IPS-NIHi7 (cell line): ENCODE results near the gene RAB29.

Experiments used
- DNase-seq: peaks from one replicate; pipeline ENCODE4 v3.0.0; 2012; ENCODE audit warnings: mixed read lengths; ENCODE audit errors: extremely low spot score

Gene RAB29

DNA sequence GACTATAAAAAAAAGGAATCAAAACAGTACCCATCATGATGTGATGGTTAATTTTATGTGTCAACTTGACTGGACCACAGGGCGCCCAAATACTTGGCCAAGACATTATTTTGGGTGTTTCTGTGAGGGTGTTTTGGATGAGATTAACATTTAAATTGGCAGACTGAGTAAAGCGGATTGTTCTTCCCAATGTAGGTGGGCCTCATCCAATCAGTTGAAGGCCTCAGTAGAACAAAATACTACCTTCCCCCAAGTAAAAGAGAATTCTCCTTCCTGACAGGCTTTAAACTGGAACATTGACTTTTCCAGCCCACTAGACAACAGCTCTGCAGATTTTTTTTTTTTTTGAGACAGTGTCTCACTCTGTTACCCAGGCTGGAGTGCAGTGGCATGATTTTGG, 10.7 kb downstream of the RAB29 start:
- DNase-seq = no peak

DNA sequence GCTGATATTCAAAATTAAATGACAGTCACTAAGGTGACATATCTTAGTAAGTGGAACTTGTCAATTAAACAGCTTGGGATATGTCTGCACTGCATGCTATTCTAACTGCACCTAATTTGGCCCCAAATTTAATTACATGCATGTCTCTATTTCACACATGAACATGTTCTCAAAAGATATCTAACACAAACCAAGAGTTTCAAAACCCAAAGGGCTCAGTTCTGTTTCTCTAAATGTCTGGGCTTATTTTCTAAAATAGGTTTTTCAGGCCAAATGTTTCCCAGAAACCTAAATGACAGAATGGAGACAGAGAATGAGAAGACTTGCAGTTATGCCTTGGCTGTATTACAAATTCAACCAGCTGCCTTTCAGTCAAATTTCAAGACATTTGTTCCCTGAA, 11.3 kb downstream of the RAB29 start:
- no peak for DNase-seq

DNA sequence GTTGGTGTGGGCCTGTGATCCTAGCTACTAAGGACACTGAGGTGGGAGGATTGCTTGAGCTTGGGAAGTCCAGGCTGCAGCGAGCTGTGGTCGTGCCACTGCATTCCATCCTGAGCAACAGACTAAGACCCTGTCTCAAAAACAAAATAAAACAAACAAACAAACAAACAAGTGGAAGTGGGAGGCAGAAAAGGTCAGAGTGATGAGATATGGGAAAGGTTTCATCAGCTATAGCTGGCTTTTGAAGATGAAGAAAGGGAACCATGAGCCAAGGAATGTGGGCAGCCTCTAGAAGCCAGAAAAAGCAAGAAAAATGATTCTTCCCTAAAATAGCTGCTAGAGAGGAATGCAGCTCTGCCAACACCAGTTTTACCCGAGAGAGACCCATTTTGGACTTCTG, 14.7 kb downstream of the RAB29 start:
- no peak for DNase-seq

- DNase-seq = no peak
Observed at GRCh38 chr1:205756552-205756951, 18.7 kb downstream of the RAB29 start.

GRCh38 chr1:205754857-205755256, 20.4 kb downstream of the RAB29 start:
- DNase-seq = no peak

DNA sequence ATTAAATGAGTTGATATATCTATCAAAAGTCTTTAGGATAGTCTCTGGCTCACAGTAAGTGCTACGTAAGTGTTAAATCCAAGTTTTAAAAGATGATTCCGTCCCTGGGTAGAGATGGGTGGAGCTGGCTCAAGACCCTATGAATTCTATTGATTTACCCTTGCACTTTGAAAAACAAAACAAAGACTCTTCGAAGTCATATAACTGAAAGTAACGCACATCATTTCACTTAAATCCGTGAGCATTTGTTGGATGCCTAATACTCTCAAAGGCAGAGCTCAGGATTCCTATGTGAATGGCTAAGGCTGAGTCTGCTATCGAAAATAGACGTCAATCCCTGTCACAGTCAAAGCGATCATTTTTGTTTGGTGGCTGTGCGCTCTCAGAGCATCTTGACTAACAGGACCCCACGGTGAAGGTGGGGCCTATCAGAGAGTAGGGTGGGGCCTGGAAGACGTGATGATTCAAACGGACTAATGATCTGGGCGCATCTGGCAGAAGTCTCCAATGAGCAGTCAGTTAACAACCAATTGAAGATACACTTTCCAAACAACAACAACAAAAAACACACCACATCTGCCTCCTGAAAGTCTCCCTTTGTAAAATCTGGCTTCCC, 24.1 kb downstream of the RAB29 start:
- peak; percentile 12 for DNase-seq

DNA sequence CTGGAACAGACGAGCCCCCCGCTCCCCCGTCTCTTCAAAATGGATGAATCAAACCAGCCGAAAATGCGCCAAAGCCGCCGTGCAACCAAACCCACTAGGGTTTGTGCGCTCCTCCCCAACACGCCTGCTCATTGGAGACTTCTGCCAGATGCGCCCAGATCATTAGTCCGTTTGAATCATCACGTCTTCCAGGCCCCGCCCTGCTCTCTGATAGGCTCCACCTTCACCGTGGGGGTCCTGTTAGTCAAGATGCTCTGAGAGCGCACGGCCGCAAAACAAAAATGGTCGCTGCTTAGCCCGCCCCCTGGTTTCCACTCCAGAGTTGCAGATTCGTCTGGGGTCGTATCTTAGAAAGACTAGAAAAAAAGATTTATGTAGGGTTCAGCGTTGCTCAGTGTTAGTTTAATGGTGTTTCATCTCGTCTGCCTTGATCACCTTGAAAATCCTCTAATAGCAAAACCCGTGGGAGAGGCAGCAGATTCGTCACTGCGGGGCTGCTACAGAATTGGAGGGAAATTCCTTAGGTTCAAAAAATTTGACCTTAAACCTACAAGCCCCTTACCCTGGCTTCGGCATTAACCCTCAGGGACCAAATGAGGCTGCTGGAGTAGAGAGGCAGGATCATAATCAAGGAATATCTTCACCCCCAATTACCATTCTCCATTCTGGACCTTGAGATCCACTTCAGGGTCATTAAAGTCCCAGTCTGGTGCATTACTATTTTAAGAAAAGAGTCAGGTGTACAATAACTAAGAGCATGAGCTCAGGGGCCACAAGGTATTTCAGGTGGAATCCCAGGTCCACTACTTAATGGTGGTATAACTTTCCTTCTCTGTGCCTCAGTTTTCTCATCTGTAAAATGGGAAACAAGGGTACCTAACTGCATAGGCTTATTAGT, 24.9 kb downstream of the RAB29 start, which contains the start of gene NUCKS1:
Gene NUCKS1 (minus strand): TSS at position 45 of the 898 bp plus-strand sequence. CDS start 209 bp downstream, outside the sequence.
- peak; percentile 84 for DNase-seq

DNA sequence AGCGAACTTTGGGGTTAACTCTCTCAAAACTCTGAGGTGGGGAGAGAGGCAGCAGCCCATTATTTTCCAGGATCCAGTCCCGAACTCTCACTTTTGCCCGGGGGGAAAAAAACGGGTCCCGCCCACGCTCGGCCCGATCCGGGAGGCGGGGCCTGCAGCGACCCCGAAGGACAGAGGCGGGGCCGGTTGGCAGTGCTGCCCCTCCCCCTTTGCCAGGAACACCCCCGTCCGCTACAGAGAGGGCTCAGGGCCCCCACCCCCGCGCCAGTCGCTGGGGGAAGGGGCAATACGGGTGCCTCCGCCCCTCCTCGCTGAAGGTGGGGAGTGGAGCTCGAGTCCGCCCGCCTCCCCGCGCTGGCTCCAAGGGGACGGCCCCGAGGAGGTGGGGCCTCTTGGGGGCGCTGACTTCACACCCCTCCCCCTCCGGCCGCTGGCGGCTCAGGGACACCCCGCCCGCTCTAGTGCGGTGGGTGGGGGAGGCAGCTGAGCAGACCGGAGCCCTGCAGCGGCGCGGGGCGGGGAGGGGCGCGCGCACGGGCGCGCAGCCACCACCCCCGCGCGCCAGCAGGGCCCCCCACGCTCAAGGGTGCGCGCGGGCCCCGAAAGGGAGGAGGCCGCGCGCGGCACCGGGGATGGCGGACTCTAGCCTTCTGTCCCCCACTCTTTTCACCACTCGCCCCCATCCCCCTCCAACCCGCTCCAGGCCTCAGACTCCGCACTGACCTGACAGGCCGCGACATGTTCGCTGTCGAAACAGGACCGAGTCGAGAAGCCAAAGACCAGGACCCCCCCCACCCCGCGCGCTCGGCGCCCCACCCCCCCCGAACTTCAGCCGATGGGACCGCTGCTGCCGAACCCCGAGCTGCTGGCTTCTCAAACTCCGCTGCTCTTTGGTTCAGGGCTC, 25.8 kb downstream of the RAB29 start:
- peak; percentile 98 for DNase-seq

- DNase-seq = no peak
Observed at GRCh38 chr1:205748403-205749233, 26.7 kb downstream of the RAB29 start.

DNA sequence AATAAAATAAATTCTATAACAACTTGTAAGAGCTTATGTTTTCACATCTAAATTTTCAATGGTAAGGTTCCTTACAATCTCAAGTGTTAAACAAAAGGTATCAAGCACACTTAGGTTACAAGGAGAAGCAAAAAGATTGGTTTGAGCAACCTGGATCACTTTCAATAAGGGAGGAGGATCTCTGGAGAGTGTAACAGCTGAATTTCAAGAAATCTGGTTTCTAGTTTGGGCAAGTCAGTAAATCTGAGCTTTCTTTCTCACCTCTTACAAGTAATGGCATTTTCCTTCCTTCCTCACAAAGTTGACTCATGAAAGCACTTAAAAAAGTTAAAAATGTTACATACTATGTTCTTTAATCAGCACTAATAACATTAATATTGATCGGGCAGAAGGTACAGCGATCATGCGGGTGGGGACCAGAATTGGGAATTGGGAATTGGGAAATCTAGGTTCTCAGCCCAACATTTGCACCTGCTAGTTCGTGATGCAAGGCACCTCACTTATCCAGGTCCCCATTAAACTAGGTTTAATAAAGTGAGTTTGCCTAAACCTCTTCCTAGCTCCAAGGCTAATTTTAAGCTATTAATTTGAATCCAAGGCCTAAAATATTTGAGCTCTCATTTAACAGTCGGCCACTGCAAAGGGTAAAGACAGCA, 28.4 kb downstream of the RAB29 start:
- no peak for DNase-seq

DNA sequence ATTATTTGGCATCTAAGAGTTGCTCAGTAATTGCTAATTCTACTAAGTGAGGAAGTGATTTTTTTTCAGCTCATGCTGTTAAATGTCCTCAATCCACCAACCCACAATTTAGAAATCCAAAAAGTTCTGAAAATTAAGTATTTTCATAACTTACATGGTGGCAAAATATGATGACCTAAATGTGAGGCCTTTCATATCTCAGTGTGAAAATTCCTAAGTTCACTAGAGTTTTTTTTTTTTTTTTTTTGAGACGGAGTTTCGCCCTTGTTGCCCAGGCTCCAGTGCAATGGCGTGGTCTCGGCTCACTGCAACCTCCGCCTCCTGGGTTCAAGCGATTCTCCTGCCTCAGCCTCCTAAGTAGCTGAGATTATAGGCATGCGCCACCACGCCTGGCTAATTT, 30.9 kb downstream of the RAB29 start:
- no peak for DNase-seq

DNA sequence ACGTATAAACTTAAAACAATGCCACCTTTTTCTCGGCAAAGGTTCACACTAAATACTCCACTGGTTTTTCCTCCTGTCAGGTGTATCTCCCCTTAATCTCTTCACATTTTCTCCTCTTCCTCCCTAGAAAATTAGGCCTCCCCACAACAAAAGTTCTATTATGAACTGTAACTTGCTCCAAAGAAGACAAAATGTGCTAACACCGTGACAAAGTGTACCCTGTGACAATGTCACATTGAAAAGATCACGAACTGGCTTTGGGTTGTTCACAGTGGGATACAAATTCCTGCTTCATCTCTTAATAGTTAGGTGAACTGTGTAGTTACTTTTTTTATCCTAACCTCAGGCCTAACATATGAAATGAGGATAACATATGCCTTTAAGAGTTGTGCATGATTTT, 31.3 kb downstream of the RAB29 start:
- no peak for DNase-seq

DNA sequence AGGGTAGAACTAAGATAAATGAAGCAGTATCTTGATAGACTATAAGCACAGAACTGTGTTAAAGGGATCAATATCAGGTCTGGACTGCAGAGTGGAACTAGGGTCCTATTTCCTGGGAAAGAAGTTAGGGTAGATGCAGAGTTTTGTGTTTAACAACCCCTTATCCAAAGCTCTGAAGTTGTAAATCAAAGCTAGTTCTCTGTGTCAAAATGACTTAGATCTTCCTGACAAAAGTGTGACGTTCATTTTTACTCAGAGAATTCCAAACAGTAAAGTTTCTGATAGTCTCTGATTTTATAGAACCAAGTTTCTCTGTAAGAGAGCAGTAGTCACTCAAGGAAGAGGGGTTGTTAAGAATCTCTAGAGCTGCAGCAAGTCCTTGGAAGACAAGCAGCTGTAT, 33.6 kb downstream of the RAB29 start:
- no peak for DNase-seq

GRCh38 chr1:205739348-205740160, 35.7 kb downstream of the RAB29 start:
- no peak for DNase-seq

GRCh38 chr1:205735218-205735617, 40.1 kb downstream of the RAB29 start:
- no peak for DNase-seq

- DNase-seq = no peak
Observed at GRCh38 chr1:205733438-205734175, 41.7 kb downstream of the RAB29 start.

DNA sequence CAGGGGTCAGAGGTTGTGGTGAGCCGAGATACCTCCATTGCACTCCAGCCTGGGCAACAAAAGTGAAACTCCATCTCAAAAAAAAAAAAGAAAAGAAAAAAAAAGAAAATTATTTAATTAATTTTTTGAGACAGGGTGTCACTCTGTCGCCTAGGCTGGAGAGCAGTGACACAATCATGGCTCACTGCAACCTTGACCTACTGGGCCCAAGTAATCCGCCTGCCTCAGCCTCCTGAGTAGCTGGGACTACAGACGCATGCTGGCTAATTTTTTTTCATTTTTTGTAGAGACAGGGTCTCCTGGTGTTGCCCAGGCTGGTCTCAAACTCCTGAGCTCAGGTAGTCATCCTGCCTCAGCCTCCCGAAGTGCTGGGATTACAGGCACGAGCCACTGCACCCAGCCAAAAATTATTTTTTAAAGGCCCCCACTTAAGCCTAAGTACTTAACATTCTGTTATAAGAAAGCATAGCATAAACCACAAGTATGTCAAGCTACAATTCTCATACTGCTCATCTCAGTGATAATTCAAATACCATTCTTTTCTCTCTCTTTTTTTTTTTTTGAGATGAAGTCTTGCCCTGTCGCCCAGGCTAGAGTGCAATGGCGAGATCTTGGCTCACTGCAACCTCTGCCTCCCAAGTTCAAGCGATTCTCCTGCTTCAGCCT, 45.2 kb downstream of the RAB29 start:
- no peak for DNase-seq

GRCh38 chr1:205726619-205727125, 48.6 kb downstream of the RAB29 start:
- DNase-seq = no peak
